ENCODE data around the gene SLC25A10.

The SLC25A10 gene

GRCh38 chr17:81715107-81715871 is 3.2 kb downstream of the SLC25A10 start:
- no peak for DNase-seq (ENCODE audit: low read depth)
- H3K4me3 ChIP-seq (ENCODE audit: control insufficient read depth, low read depth, low read length) = no peak overlapping the region
- no peak for TF ChIP-seq CTCF (conservative IDR thresholded peaks at IDR 0.05; ENCODE audit: control insufficient read depth, insufficient read depth, low read depth, low read length)

GRCh38 chr17:81715872-81716673 is 4.0 kb downstream of the SLC25A10 start:
- H3K4me3 ChIP-seq (ENCODE audit: control insufficient read depth, low read depth, low read length) = no peak overlapping the region
- no peak for DNase-seq (ENCODE audit: low read depth)
- TF ChIP-seq CTCF (conservative IDR thresholded peaks at IDR 0.05; ENCODE audit: control insufficient read depth, insufficient read depth, low read depth, low read length) = no peak

- H3K4me3 ChIP-seq (ENCODE audit: control insufficient read depth, low read depth, low read length) = no peak overlapping the region
- DNase-seq (ENCODE audit: low read depth) = no peak
- no peak for TF ChIP-seq CTCF (conservative IDR thresholded peaks at IDR 0.05; ENCODE audit: control insufficient read depth, insufficient read depth, low read depth, low read length)
Observed at GRCh38 chr17:81716674-81716996, 4.6 kb downstream of the SLC25A10 start.

- no peak for TF ChIP-seq CTCF (conservative IDR thresholded peaks at IDR 0.05; ENCODE audit: control insufficient read depth, insufficient read depth, low read depth, low read length)
- H3K4me3 ChIP-seq (ENCODE audit: control insufficient read depth, low read depth, low read length) = no peak overlapping the region
- no peak for DNase-seq (ENCODE audit: low read depth)
Observed at GRCh38 chr17:81717049-81717765, 5.1 kb downstream of the SLC25A10 start.

GRCh38 chr17:81717766-81718089 is 5.6 kb downstream of the SLC25A10 start:
- H3K4me3 ChIP-seq (ENCODE audit: control insufficient read depth, low read depth, low read length) = no peak overlapping the region
- no peak for TF ChIP-seq CTCF (conservative IDR thresholded peaks at IDR 0.05; ENCODE audit: control insufficient read depth, insufficient read depth, low read depth, low read length)
- DNase-seq (ENCODE audit: low read depth) = no peak

GRCh38 chr17:81719410-81720266 is 7.6 kb downstream of the SLC25A10 start:
- no peak for DNase-seq (ENCODE audit: low read depth)
- no peak overlapping the region for H3K4me3 ChIP-seq (ENCODE audit: control insufficient read depth, low read depth, low read length)
- no peak for TF ChIP-seq CTCF (conservative IDR thresholded peaks at IDR 0.05; ENCODE audit: control insufficient read depth, insufficient read depth, low read depth, low read length)

All from fibroblast of mammary gland (primary cell).